ENCODE data around the gene EDIL3. TPM values are rescaled to one million over a fixed set of nuclear protein-coding genes. Genes with fewer than 3 reads are reported as not detected.

Gene EDIL3
- total RNA-seq, 1 experiment from 2014 or later: 0.32 TPM

DNA sequence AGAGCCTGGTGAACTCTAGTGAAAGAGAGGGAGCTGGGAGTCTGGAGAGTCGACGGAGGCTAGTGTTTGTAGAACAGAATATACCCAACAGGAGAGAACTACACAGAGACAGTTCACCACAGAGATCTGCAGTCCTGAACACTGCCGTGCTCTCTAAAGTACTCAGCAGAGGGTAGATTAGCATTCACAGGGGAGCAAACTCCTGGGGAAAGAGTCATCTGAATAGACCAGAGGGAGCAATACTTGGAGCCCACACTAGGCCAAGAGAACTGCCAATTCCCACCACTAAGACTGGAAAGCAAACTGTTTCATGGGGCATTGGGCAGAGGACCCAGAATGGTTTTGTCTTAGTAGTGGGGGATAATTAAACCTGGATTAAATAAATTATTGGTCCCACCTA, 235.6 kb downstream of the EDIL3 start:
- BruUV-seq (replicated peaks): no TSS peak
- Histone ChIP-seq H3K9me2 (ENCODE audit: insufficient read depth) (no peaks in the 10 kb centered on the region), H4K20me1 (ENCODE audit: insufficient read depth) (no peaks in the 10 kb centered on the region), H3K9ac (ENCODE audit: low read length) (no peak overlapping the region), H3K79me2 (ENCODE audit: insufficient read depth, low read length) (no peaks in the 10 kb centered on the region), H3K4me3 (replicated peaks in 1 of 2; ENCODE audit: low read depth in 1 of 2, low read length in 2 of 2) (no peak overlapping the region), H3K9me3 (ENCODE audit: control insufficient read depth in 1 of 2, insufficient read depth in 1 of 2, low read depth in 1 of 2, low read length in 2 of 2) (no peaks in the 10 kb centered on the region), H3K4me1 (ENCODE audit: control insufficient read depth in 1 of 2, insufficient read depth in 2 of 2, low read length in 2 of 2) (no peaks in the 10 kb centered on the region), H2AFZ (ENCODE audit: low read depth, low read length, poor library complexity, severe bottlenecking) (no peak overlapping the region), H3K36me3 (ENCODE audit: control insufficient read depth in 1 of 2, insufficient read depth in 2 of 2, low read length in 2 of 2) (no peaks in the 10 kb centered on the region), H3K4me2 (ENCODE audit: low read length) (no peak overlapping the region), H3K27me3 (ENCODE audit: insufficient read depth, low read length) (no peaks in the 10 kb centered on the region), H3K27ac (ENCODE audit: low read depth, low read length) (no peak overlapping the region)
- intact Hi-C loops (cut with micrococcal nuclease): no loop called here
- ChIA-PET CTCF (no interaction called here), POLR2A (no interaction called here), RAD21 (ENCODE audit: low non-redundant PET in 1 of 2, low total read pairs in 2 of 2, uncharacterized antibody in 2 of 2, unreplicated experiment in 2 of 2) (no interaction called here)
- DNase-seq (ENCODE audit: low read depth, low spot score) (no peak), ATAC-seq (no peak)
- TF ChIP-seq TCF7L2 (IDR thresholded peaks at IDR 0.05; ENCODE audit: borderline replicate concordance, extremely low read depth, insufficient read depth, insufficient read length) (no peak), RAD21 (IDR thresholded peaks at IDR 0.05; ENCODE audit: low read depth) (no peak), CEBPB (IDR thresholded peaks at IDR 0.05; ENCODE audit: low read depth) (no peak), EZH2 (IDR thresholded peaks at IDR 0.05) (no peak), EGR1 (IDR thresholded peaks at IDR 0.05; ENCODE audit: low read depth) (no peak), YY1 (IDR thresholded peaks at IDR 0.05; ENCODE audit: extremely low read depth, insufficient replicate concordance, low read depth, low read length) (no peak), ELF1 (IDR thresholded peaks at IDR 0.05; ENCODE audit: borderline replicate concordance, low read depth) (no peak), EZH2phosphoT487 (IDR thresholded peaks at IDR 0.05; ENCODE audit: borderline replicate concordance) (no peak), ZFX (IDR thresholded peaks at IDR 0.05) (no peak), SIN3A (IDR thresholded peaks at IDR 0.05; ENCODE audit: low read depth) (no peak), ZNF274 (IDR thresholded peaks at IDR 0.05; ENCODE audit: low read depth, low read length) (no peak), POLR2A (IDR thresholded peaks at IDR 0.05; ENCODE audit: borderline replicate concordance, extremely low read depth, insufficient read depth, insufficient read length) (no peak), JUND (IDR thresholded peaks at IDR 0.05) (no peak), SRF (IDR thresholded peaks at IDR 0.05; ENCODE audit: low read depth) (no peak), SP1 (IDR thresholded peaks at IDR 0.05; ENCODE audit: low read depth) (no peak), POLR2AphosphoS5 (IDR thresholded peaks at IDR 0.05; ENCODE audit: low read depth, low read length) (no peak)
- TF ChIP-seq, protein P1, sequence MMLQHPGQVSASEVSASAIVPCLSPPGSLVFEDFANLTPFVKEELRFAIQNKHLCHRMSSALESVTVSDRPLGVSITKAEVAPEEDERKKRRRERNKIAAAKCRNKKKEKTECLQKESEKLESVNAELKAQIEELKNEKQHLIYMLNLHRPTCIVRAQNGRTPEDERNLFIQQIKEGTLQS (IDR thresholded peaks at IDR 0.05): no peak
- TF ChIP-seq, protein P2, sequence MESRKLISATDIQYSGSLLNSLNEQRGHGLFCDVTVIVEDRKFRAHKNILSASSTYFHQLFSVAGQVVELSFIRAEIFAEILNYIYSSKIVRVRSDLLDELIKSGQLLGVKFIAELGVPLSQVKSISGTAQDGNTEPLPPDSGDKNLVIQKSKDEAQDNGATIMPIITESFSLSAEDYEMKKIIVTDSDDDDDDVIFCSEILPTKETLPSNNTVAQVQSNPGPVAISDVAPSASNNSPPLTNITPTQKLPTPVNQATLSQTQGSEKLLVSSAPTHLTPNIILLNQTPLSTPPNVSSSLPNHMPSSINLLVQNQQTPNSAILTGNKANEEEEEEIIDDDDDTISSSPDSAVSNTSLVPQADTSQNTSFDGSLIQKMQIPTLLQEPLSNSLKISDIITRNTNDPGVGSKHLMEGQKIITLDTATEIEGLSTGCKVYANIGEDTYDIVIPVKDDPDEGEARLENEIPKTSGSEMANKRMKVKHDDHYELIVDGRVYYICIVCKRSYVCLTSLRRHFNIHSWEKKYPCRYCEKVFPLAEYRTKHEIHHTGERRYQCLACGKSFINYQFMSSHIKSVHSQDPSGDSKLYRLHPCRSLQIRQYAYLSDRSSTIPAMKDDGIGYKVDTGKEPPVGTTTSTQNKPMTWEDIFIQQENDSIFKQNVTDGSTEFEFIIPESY (IDR thresholded peaks at IDR 0.05; ENCODE audit: extremely low read depth, insufficient replicate concordance, low read length): no peak
- TF ChIP-seq, protein P3, sequence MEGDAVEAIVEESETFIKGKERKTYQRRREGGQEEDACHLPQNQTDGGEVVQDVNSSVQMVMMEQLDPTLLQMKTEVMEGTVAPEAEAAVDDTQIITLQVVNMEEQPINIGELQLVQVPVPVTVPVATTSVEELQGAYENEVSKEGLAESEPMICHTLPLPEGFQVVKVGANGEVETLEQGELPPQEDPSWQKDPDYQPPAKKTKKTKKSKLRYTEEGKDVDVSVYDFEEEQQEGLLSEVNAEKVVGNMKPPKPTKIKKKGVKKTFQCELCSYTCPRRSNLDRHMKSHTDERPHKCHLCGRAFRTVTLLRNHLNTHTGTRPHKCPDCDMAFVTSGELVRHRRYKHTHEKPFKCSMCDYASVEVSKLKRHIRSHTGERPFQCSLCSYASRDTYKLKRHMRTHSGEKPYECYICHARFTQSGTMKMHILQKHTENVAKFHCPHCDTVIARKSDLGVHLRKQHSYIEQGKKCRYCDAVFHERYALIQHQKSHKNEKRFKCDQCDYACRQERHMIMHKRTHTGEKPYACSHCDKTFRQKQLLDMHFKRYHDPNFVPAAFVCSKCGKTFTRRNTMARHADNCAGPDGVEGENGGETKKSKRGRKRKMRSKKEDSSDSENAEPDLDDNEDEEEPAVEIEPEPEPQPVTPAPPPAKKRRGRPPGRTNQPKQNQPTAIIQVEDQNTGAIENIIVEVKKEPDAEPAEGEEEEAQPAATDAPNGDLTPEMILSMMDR (IDR thresholded peaks at IDR 0.05 in 2 of 3, conservative IDR thresholded peaks at IDR 0.05 in 1 of 3; ENCODE audit: borderline replicate concordance in 1 of 3, insufficient read depth in 1 of 3, low read depth in 2 of 3, low read length in 2 of 3): no peak
- TF ChIP-seq, protein P4, sequence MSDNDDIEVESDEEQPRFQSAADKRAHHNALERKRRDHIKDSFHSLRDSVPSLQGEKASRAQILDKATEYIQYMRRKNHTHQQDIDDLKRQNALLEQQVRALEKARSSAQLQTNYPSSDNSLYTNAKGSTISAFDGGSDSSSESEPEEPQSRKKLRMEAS (IDR thresholded peaks at IDR 0.05): no peak

Measured in HCT116 (cell line).